HepG2 (cell line): Measurements from ENCODE around the gene OR4C11. TPM values are rescaled to one million over a fixed set of nuclear protein-coding genes. Genes with fewer than 3 reads are reported as not detected.

Experiments
- ATAC-seq: fragments of 200-7000 bp; cut with Tn5 transposase; 3 replicates; pipeline ENCODE4 v1.9.1; 2020; ENCODE audit warnings: mild to moderate bottlenecking, moderate library complexity
- Bru-seq: library from RNA; stranded (reverse); fragments of 400-500 nt; gene quantifications from one replicate; lab custom pipeline; 2021; lab: Mats Ljungman, UMichigan
- BruChase-seq, 2 experiments: library from RNA; stranded (reverse); fragments of 400-500 nt; gene quantifications; one replicate each; lab custom pipeline; 2021; lab: Mats Ljungman, UMichigan
- BruUV-seq: library from RNA; stranded (reverse); fragments of 400-500 nt; replicated peaks from 2 replicates; lab custom pipeline; 2021; lab: Mats Ljungman, UMichigan
- CTCF ChIA-PET: fragments of 300-600 bp; formaldehyde crosslinking; extraction: SDS; loops from one replicate; lab custom pipeline; 2021; ENCODE audit warnings: low total read pairs, inconsistent platforms, low intra/inter-chr PET ratio; lab: Yijun Ruan, JAX
- POLR2A ChIA-PET: fragments of 350-600 bp; sonication (Branson Sonifier 250); formaldehyde crosslinking; loops from one replicate; lab custom pipeline; 2020; ENCODE audit warnings: antibody characterized with exemption, inconsistent platforms; lab: Yijun Ruan, JAX
- DNase-seq: peaks from one replicate; pipeline ENCODE4 v3.0.0-alpha.2; 2015; ENCODE audit warnings: low spot score
- FAIRE-seq: peaks from 3 replicates; lab custom pipeline; 2011; peaks lifted over from hg19 to GRCh38; lab: Jason Lieb, UNC
- H2AFZ ChIP-seq: one replicate; pipeline ENCODE4 v1.6.1; 2011; ENCODE audit warnings: low read length, inconsistent platforms
- H3K27ac ChIP-seq: fragments of 300-600 bp; 3 replicates; pipeline ENCODE4 v1.8.0; 2011; ENCODE audit warnings: mixed run types, mild to moderate bottlenecking, mixed read lengths, low read length, inconsistent platforms; ENCODE audit not compliant: insufficient read depth; ENCODE audit errors: extremely low read length
- H3K27me3 ChIP-seq, 2 experiments: fragments of 200-600 bp in 1 of 2; 2 replicates in 1 of 2; 3 replicates in 1 of 2; pipeline versions ENCODE4 v1.6.0 to v1.8.0; 2011; ENCODE audit warnings: low read length in 2 of 2, mild to moderate bottlenecking in 2 of 2, moderate library complexity in 2 of 2, inconsistent platforms in 1 of 2; ENCODE audit not compliant: insufficient read depth in 2 of 2, control insufficient read depth in 1 of 2
- H3K36me3 ChIP-seq, 2 experiments: fragments of 200-600 bp in 1 of 2; replicated peaks in 1 of 2; 2 replicates in 1 of 2; 3 replicates in 1 of 2; pipeline versions ENCODE4 v1.5.1 to v1.8.0; 2011; ENCODE audit warnings: low read length in 2 of 2, inconsistent platforms in 1 of 2; ENCODE audit not compliant: insufficient read depth in 2 of 2, control insufficient read depth in 1 of 2
- H3K4me1 ChIP-seq: 2 replicates; pipeline ENCODE4 v1.5.1; 2012; ENCODE audit warnings: low read length, inconsistent platforms; ENCODE audit not compliant: insufficient read depth
- H3K4me2 ChIP-seq: 2 replicates; pipeline ENCODE4 v1.6.0; 2011; ENCODE audit warnings: low read depth, low read length, inconsistent platforms
- H3K4me3 ChIP-seq, 3 experiments: fragments of 200-600 bp in 1 of 3; sonication (generic), shearing (Covaris generic) in 1 of 3; replicated peaks in 1 of 3; 2 replicates each; pipeline ENCODE4 v1.5.1; 2011 to 2016; ENCODE audit warnings: low read length in 3 of 3, inconsistent platforms in 2 of 3, low read depth in 2 of 3, mild to moderate bottlenecking in 2 of 3, control low read depth in 1 of 3, mixed read lengths in 1 of 3; ENCODE audit not compliant: insufficient read depth in 1 of 3
- H3K79me2 ChIP-seq: one replicate; pipeline ENCODE4 v1.6.1; 2011; ENCODE audit warnings: low read length, inconsistent platforms; ENCODE audit not compliant: insufficient read depth
- H3K9ac ChIP-seq: 2 replicates; pipeline ENCODE4 v1.6.0; 2011; ENCODE audit warnings: mild to moderate bottlenecking, low read depth, low read length, inconsistent platforms; ENCODE audit not compliant: insufficient read depth
- H3K9me3 ChIP-seq: 2 replicates; pipeline ENCODE4 v1.5.1; 2012; ENCODE audit warnings: mild to moderate bottlenecking, low read length
- H4K20me1 ChIP-seq: 2 replicates; pipeline ENCODE4 v1.6.0; 2011; ENCODE audit warnings: inconsistent platforms, mild to moderate bottlenecking, low read length, moderate library complexity; ENCODE audit not compliant: insufficient read depth
- DR1 ChIP-seq: sonication (generic); formaldehyde crosslinking; IDR thresholded peaks from 2 replicates; pipeline ENCODE4 v1.8.0; 2021; ENCODE audit warnings: mild to moderate bottlenecking, missing genetic modification reagents, inconsistent platforms
- FOXO1 ChIP-seq: sonication (generic); formaldehyde crosslinking; IDR thresholded peaks from 2 replicates; pipeline ENCODE4 v1.4.0; 2020; ENCODE audit warnings: missing genetic modification reagents
- NPAS2 ChIP-seq: sonication (generic); formaldehyde crosslinking; IDR thresholded peaks from 2 replicates; pipeline ENCODE4 v1.8.0; 2022; ENCODE audit warnings: mild to moderate bottlenecking, missing genetic modification reagents, borderline replicate concordance
- ZNF451 ChIP-seq: sonication (generic); formaldehyde crosslinking; IDR thresholded peaks from 2 replicates; pipeline ENCODE4 v1.5.0; 2020; ENCODE audit warnings: mild to moderate bottlenecking, missing genetic modification reagents
- ZNF598 ChIP-seq: sonication (generic); formaldehyde crosslinking; IDR thresholded peaks from 2 replicates; pipeline ENCODE4 v1.5.1; 2020; ENCODE audit warnings: mild to moderate bottlenecking, missing genetic modification reagents, borderline replicate concordance
- WGBS: methylation state at CpG from one replicate; pipeline ENCODE4 v1.1.6; 2017; ENCODE audit warnings: low lambda C conversion rate; 5-methylcytosine and 5-hydroxymethylcytosine counted together
- in situ Hi-C: cut with HindIII; loops from 2 replicates; pipeline ENCODE4 v1.10.0; 2017; ENCODE audit warnings: low pct_unique_long_range_greater_than_20kb; ENCODE audit not compliant: extremely low pct_ligation_motif_present
- intact Hi-C: fragments of 100-400 bp; cut with micrococcal nuclease; formaldehyde crosslinking; loops from one replicate; pipeline ENCODE4 v1.10.0; 2022; ENCODE audit not compliant: unreplicated experiment
- long read RNA-seq, 2 experiments: library from RNA in 1 of 2; library from polyadenylated mRNA in 1 of 2; stranded (forward) in 1 of 2; unstranded in 1 of 2; transcript quantifications; one replicate each; pipeline ENCODE4 v2.0.0, GENCODE V29; 2019 to 2022
- polyA minus RNA-seq, 3 experiments: library from RNA; depleted of rRNA, polyadenylated mRNA; stranded (reverse); fragments of >200 nt; gene quantifications; 2 replicates each; pipeline ENCODE4 v1.2.3, GENCODE V29; 2011; ENCODE audit warnings: low replicate concordance in 1 of 3
- polyA plus RNA-seq, 8 experiments: library from polyadenylated mRNA; depleted of rRNA in 3 of 8; stranded (reverse) in 7 of 8; unstranded in 1 of 8; fragments of >200 nt; fragmentation: Illumina TruSeq in 4 of 8; extraction: Trizol in 4 of 8; gene quantifications; 2 replicates each; pipeline versions ENCODE4 v1.2.1 to v1.2.3, GENCODE V29; 2011 to 2016; ENCODE audit warnings: low read depth in 4 of 8, missing spikeins in 1 of 8, mixed read lengths in 1 of 8; ENCODE audit not compliant: insufficient read depth in 1 of 8
- total RNA-seq, 5 experiments: library from RNA; depleted of rRNA; stranded (reverse); fragments of >200 nt; fragmentation: Illumina TruSeq; extraction: Trizol; gene quantifications; 2 replicates each; pipeline ENCODE4 v1.2.3, GENCODE V29; 2016; ENCODE audit warnings: low read depth in 1 of 5
- TF ChIP-seq, protein P1 (sequence below): sonication (generic); formaldehyde crosslinking; IDR thresholded peaks from 2 replicates; pipeline ENCODE4 v1.8.0; 2022; ENCODE audit warnings: missing genetic modification reagents, mild to moderate bottlenecking, borderline replicate concordance
- TF ChIP-seq, protein P2 (sequence below): sonication (generic); formaldehyde crosslinking; IDR thresholded peaks from 2 replicates; pipeline ENCODE4 v1.5.0; 2020; ENCODE audit warnings: mild to moderate bottlenecking, missing genetic modification reagents, borderline replicate concordance

The OR4C11 gene, protein sequence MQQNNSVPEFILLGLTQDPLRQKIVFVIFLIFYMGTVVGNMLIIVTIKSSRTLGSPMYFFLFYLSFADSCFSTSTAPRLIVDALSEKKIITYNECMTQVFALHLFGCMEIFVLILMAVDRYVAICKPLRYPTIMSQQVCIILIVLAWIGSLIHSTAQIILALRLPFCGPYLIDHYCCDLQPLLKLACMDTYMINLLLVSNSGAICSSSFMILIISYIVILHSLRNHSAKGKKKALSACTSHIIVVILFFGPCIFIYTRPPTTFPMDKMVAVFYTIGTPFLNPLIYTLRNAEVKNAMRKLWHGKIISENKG
- not detected in 2 replicates for total RNA-seq (2016; rRNA removed; fragmentation: Illumina TruSeq; extraction: Trizol)
- not detected in 2 replicates for total RNA-seq (2016; cell fraction: cytosol; rRNA removed; fragmentation: Illumina TruSeq; extraction: Trizol; ENCODE audit: low read depth)
- total RNA-seq (2016; cell fraction: insoluble cytoplasmic fraction; rRNA removed; fragmentation: Illumina TruSeq; extraction: Trizol) = not detected in 2 replicates
- total RNA-seq (2016; cell fraction: membrane; rRNA removed; fragmentation: Illumina TruSeq; extraction: Trizol) = not detected in 2 replicates
- not detected in 2 replicates for total RNA-seq (2016; cell fraction: nucleus; rRNA removed; fragmentation: Illumina TruSeq; extraction: Trizol)
- not detected in 2 replicates for polyA plus RNA-seq (2011; rRNA removed)
- not detected in 2 replicates for polyA plus RNA-seq (2011; cell fraction: cytosol; rRNA removed)
- not detected in 2 replicates for polyA plus RNA-seq (2011; cell fraction: nucleus; rRNA removed)
- polyA plus RNA-seq (2012) = not detected in 2 replicates
- polyA plus RNA-seq (2016; cell fraction: cytosol; fragmentation: Illumina TruSeq; extraction: Trizol; ENCODE audit: low read depth) = not detected in 2 replicates
- not detected in 2 replicates for polyA plus RNA-seq (2016; cell fraction: insoluble cytoplasmic fraction; fragmentation: Illumina TruSeq; extraction: Trizol; ENCODE audit: low read depth)
- polyA plus RNA-seq (2016; cell fraction: membrane; fragmentation: Illumina TruSeq; extraction: Trizol; ENCODE audit: low read depth) = not detected in 2 replicates
- not detected in 2 replicates for polyA plus RNA-seq (2016; cell fraction: nucleus; fragmentation: Illumina TruSeq; extraction: Trizol; ENCODE audit: insufficient read depth, low read depth)
- polyA minus RNA-seq (2011; rRNA and poly(A)+ RNA removed; ENCODE audit: low replicate concordance) = not detected in 2 replicates
- polyA minus RNA-seq (2011; cell fraction: cytosol; rRNA and poly(A)+ RNA removed) = not detected in 2 replicates
- not detected in 2 replicates for polyA minus RNA-seq (2011; cell fraction: nucleus; rRNA and poly(A)+ RNA removed)
- Bru-seq, nascent RNA = not detected
- BruChase-seq, experiment 1, labeled RNA remaining after a 6-hour chase = not detected
- not detected for BruChase-seq, experiment 2, labeled RNA remaining after a 2-hour chase
- long read RNA-seq, experiment 1 = 0 reads
- long read RNA-seq, experiment 2 = 0 reads

DNA sequence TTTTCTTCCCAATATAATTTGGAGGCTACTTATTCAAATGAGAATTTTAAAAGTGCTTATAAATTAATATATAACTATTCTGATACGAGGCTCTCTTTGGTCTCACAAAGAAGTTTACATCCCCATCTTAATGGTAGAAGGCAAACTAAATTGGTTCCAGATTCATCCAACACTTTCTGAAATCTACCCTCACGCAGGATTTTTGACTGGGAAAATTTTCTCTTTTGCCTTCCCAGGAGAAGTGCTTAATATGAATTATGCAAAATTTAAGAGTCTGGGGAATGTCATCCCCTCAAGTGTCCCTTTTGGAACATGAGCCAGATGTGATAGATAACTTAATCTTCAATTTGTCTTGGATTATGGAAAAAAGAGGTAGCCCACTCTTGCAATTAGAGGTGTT lies at the start of gene OR4C11:
Gene OR4C11, minus strand, starts transcription at position 101 of the 400 bp plus-strand sequence. CDS start 3,272 bp downstream, outside the sequence.
- no peak within 1 kb of the TSS for H2AFZ ChIP-seq
- WGBS = 0% methylated on average over 2 of the region's 2 CpGs
- TF ChIP-seq ZNF451 = no peak
- no peak for TF ChIP-seq FOXO1 (CRISPR knock-in tag)
- TF ChIP-seq NPAS2 (CRISPR knock-in tag) = no peak
- TF ChIP-seq, protein P1, sequence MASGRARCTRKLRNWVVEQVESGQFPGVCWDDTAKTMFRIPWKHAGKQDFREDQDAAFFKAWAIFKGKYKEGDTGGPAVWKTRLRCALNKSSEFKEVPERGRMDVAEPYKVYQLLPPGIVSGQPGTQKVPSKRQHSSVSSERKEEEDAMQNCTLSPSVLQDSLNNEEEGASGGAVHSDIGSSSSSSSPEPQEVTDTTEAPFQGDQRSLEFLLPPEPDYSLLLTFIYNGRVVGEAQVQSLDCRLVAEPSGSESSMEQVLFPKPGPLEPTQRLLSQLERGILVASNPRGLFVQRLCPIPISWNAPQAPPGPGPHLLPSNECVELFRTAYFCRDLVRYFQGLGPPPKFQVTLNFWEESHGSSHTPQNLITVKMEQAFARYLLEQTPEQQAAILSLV = no peak
- TF ChIP-seq, protein P2, sequence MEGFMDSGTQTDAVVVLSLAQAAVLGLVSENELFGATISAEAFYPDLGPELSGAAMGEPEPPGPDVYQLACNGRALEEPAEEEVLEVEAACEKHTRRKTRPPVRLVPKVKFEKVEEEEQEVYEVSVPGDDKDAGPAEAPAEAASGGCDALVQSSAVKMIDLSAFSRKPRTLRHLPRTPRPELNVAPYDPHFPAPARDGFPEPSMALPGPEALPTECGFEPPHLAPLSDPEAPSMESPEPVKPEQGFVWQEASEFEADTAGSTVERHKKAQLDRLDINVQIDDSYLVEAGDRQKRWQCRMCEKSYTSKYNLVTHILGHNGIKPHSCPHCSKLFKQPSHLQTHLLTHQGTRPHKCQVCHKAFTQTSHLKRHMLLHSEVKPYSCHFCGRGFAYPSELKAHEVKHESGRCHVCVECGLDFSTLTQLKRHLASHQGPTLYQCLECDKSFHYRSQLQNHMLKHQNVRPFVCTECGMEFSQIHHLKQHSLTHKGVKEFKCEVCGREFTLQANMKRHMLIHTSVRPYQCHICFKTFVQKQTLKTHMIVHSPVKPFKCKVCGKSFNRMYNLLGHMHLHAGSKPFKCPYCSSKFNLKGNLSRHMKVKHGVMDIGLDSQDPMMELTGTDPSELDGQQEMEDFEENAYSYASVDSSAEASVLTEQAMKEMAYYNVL = no peak
- TF ChIP-seq DR1 (CRISPR knock-in tag) = no peak
- no peak for TF ChIP-seq ZNF598 (CRISPR knock-in tag)
- H3K27ac ChIP-seq = no peak within 1 kb of the TSS
- FAIRE-seq = no peak
- no peak within 1 kb of the TSS for H3K9ac ChIP-seq
- CTCF ChIA-PET = no interaction called here
- no peaks in the 10 kb centered on the region for H3K4me1 ChIP-seq
- peaks cover 27% of the 10 kb centered on the region; the same call in 1 of the 2 replicates for H3K9me3 ChIP-seq
- H3K79me2 ChIP-seq = no peaks in the 10 kb centered on the region
- no peak within 1 kb of the TSS for H3K4me3 ChIP-seq
- no peak for DNase-seq
- in situ Hi-C loops (no loop called here), intact Hi-C loops (no loop called here)
- H4K20me1 ChIP-seq = no peaks in the 10 kb centered on the region
- no peaks in the 10 kb centered on the region for H3K27me3 ChIP-seq
- no TSS peak for BruUV-seq
- H3K4me2 ChIP-seq = no peak within 1 kb of the TSS
- ATAC-seq = no peak
- POLR2A ChIA-PET = no interaction called here
- no peaks in the 10 kb centered on the region for H3K36me3 ChIP-seq
